Right cardiac atrium (tissue), 5 donors: ENCODE measurements around the gene MUC6. TPM values are rescaled to one million over a fixed set of nuclear protein-coding genes. Genes with fewer than 3 reads are reported as not detected.

Source experiments
- ATAC-seq, 2 donors: fragments of 200-7000 bp; cut with Tn5 transposase; one replicate each; pipeline versions ENCODE4 v1.8.0 to v1.9.1; 2020; ENCODE audit warnings: moderate library complexity in 2 of 2, mild to moderate bottlenecking in 1 of 2
- DNase-seq, 3 donors: peaks; one replicate each; pipeline ENCODE4 v3.0.0-alpha.2; 2020
- H3K27ac ChIP-seq: one replicate; pipeline ENCODE4 v1.5.1; 2013; ENCODE audit warnings: mild to moderate bottlenecking, low read length, control low read depth, moderate library complexity
- H3K27me3 ChIP-seq: one replicate; pipeline ENCODE4 v1.6.1; 2013; ENCODE audit not compliant: control insufficient read depth, insufficient read depth
- H3K4me1 ChIP-seq: one replicate; pipeline ENCODE4 v1.6.1; 2013; ENCODE audit warnings: low read length; ENCODE audit not compliant: control insufficient read depth, insufficient read depth
- H3K4me3 ChIP-seq: one replicate; pipeline ENCODE4 v1.5.1; 2013; ENCODE audit warnings: low read length, control low read depth
- H3K9me3 ChIP-seq: one replicate; pipeline ENCODE4 v1.6.1; 2013; ENCODE audit warnings: low read length; ENCODE audit not compliant: control insufficient read depth
- WGBS: extraction: QIAGEN DNeasy Blood & Tissue Kit; methylation state at CpG from one replicate; pipeline ENCODE4 v1.1.7; 2013; 5-methylcytosine and 5-hydroxymethylcytosine counted together
- intact Hi-C, 4 donors: fragments of 100-400 bp; cut with DNase I; formaldehyde crosslinking; loops; one replicate each; pipeline versions ENCODE4 v1.11.0 to v1.14.0; 2022 to 2023
- long read RNA-seq, 4 donors: library from polyadenylated mRNA; unstranded; transcript quantifications; one replicate each; pipeline ENCODE4 v2.0.0, GENCODE V29; 2020 to 2021
- polyA plus RNA-seq: library from polyadenylated mRNA; stranded (reverse); fragments of 200-250 nt; gene quantifications from one replicate; pipeline ENCODE4 v1.2.3, GENCODE V29; 2013
- total RNA-seq, 4 donors: library from RNA; stranded (reverse); fragmentation: NEBNext Ultra II Directional; extraction: Animal tissue kit (Norgen Biotek cat#: 25700); gene quantifications; one replicate each; pipeline ENCODE4 v1.2.1, GENCODE V29; 2021
- donor health status: healthy with polysubstance abuse.
- donor health status: DM: no; HTN: yes; CAD: no.
- donor health status: DM: no; HTN: no; CAD: no.
- donor health status: DM: no; HTN: yes; CAD: no; lungs with severe emphysema.
- donor health status: DM: yes; HTN: yes; CAD: no.

Gene MUC6
- total RNA-seq = not detected
- polyA plus RNA-seq = 0.05 TPM
- long read RNA-seq, donor 1 = 0 reads
- long read RNA-seq, donor 2, partial matches to known transcripts = 0 of 1 reads
- long read RNA-seq, donor 2, other reads (novel, unspliced or antisense) = 1 of 1 reads
- long read RNA-seq, donor 3 = 0 reads
- long read RNA-seq, donor 4 = 0 reads

GRCh38 chr11:1036303-1036923 is at the start of gene MUC6:
MUC6 (minus strand) TSS chr11:1036718; CDS start chr11:1036655, 63 bp downstream.
- no peaks in the 10 kb centered on the region for H3K27me3 ChIP-seq
- WGBS = 52% methylated on average over 42 of the region's 42 CpGs

GRCh38 chr11:1085440-1086170 is 49.1 kb upstream of the MUC6 start:
- ATAC-seq (no peak), DNase-seq (peak in 1 of 3 donors; percentile 21)
- 85% methylated on average over 26 of the region's 26 CpGs for WGBS
- H3K27ac ChIP-seq = no peak overlapping the region
- no peaks in the 10 kb centered on the region for H3K9me3 ChIP-seq
- no peak overlapping the region for H3K4me3 ChIP-seq
- H3K27me3 ChIP-seq = no peaks in the 10 kb centered on the region
- no peaks in the 10 kb centered on the region for H3K4me1 ChIP-seq
- intact Hi-C loops = no loop called here

More at GRCh38 chr11:1036303-1036923, at the start of gene MUC6:
- Histone ChIP-seq H3K4me1 (no peaks in the 10 kb centered on the region), H3K27ac (no peak within 1 kb of the TSS), H3K9me3 (no peaks in the 10 kb centered on the region), H3K4me3 (no peak within 1 kb of the TSS)
- intact Hi-C loops = no loop called here
- DNase-seq = peak in 1 of 3 donors; percentile 47
- no peak for ATAC-seq

- H3K27ac ChIP-seq = no peak overlapping the region
- H3K9me3 ChIP-seq = no peaks in the 10 kb centered on the region
- ATAC-seq = no peak
- 68% methylated on average over 49 of the region's 49 CpGs for WGBS
- no peaks in the 10 kb centered on the region for H3K4me1 ChIP-seq
- intact Hi-C loops = no loop called here
- H3K4me3 ChIP-seq = no peak overlapping the region
- DNase-seq = peak in 1 of 3 donors; percentile 11
- no peaks in the 10 kb centered on the region for H3K27me3 ChIP-seq
These were observed 48.3 kb upstream of the MUC6 start for GRCh38 chr11:1084561-1085439.

GRCh38 chr11:1083621-1084551 is 47.4 kb upstream of the MUC6 start:
- Histone ChIP-seq H3K4me1 (no peaks in the 10 kb centered on the region), H3K27me3 (no peaks in the 10 kb centered on the region), H3K4me3 (no peak overlapping the region), H3K9me3 (no peaks in the 10 kb centered on the region), H3K27ac (no peak overlapping the region)
- intact Hi-C loops = no loop called here
- no peak for ATAC-seq
- 75% methylated on average over 34 of the region's 34 CpGs for WGBS
- DNase-seq = peak in 1 of 3 donors; percentile 10

GRCh38 chr11:1082728-1083620 is 46.5 kb upstream of the MUC6 start:
- Histone ChIP-seq H3K9me3 (no peaks in the 10 kb centered on the region), H3K4me1 (no peaks in the 10 kb centered on the region), H3K4me3 (no peak overlapping the region), H3K27me3 (no peaks in the 10 kb centered on the region), H3K27ac (no peak overlapping the region)
- 74% methylated on average over 33 of the region's 33 CpGs for WGBS
- peak in 2 of 3 donors; percentile 8 to 55 for DNase-seq
- peak in 1 of 2 donors; percentile 8 for ATAC-seq
- intact Hi-C loops = no loop called here

- ATAC-seq (no peak), DNase-seq (peak in 2 of 3 donors; percentile 5 to 65)
- intact Hi-C loops = no loop called here
- Histone ChIP-seq H3K9me3 (no peaks in the 10 kb centered on the region), H3K27me3 (no peaks in the 10 kb centered on the region), H3K4me3 (no peak overlapping the region), H3K4me1 (no peaks in the 10 kb centered on the region), H3K27ac (no peak overlapping the region)
- WGBS = 83% methylated on average over 14 of the region's 14 CpGs
These were observed 45.8 kb upstream of the MUC6 start for GRCh38 chr11:1082346-1082727.

- Histone ChIP-seq H3K27ac (no peak overlapping the region), H3K9me3 (no peaks in the 10 kb centered on the region), H3K4me1 (no peaks in the 10 kb centered on the region), H3K4me3 (no peak overlapping the region), H3K27me3 (no peaks in the 10 kb centered on the region)
- DNase-seq (no peak), ATAC-seq (no peak)
- 84% methylated on average over 33 of the region's 33 CpGs for WGBS
- intact Hi-C loops = no loop called here
These were observed 45.2 kb upstream of the MUC6 start for GRCh38 chr11:1081601-1082311.

- intact Hi-C loops = no loop called here
- 89% methylated on average over 39 of the region's 39 CpGs for WGBS
- no peak for ATAC-seq
- Histone ChIP-seq H3K4me3 (no peak overlapping the region), H3K27ac (no peak overlapping the region), H3K9me3 (no peaks in the 10 kb centered on the region), H3K27me3 (no peaks in the 10 kb centered on the region), H3K4me1 (no peaks in the 10 kb centered on the region)
- peak; percentile 8 to 49 (median 32) for DNase-seq
These were observed 41.7 kb upstream of the MUC6 start for GRCh38 chr11:1078191-1078601.
